ENCODE measurements around the gene VTI1A. TPM values are rescaled to one million over a fixed set of nuclear protein-coding genes. Genes with fewer than 3 reads are reported as not detected.

The VTI1A gene
- total and polyA plus RNA-seq, 2 of the 8 experiments (the other 6 are each of a cell fraction or from before 2014, with no cell fraction given) = 6.0 to 20.0 TPM

DNA sequence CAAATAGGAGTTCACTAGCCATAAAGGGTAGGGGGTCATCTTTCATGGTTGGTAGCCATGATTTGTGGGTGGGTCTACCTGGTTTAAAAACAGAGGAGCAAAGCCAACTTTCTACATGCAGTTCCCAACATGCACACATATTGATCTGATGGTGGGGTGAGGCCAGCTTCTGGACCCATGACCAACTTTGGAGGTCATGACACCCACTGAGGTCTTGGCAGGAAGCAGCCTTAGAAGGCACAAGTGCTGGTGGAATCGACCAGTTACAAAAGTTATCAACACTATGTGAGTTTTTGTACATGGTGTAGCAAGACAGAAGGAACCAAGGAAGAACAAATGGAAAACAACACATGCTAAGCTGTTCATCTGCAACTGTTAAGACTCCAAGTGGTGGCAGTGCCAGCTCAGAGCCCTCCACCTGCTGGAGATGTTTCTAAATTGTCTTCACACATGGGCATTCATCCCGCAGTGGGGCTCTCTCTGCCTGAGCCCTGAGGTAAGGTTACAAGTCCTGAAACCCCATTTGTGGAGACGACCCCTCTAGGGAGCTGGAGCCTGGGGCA, 401.9 kb downstream of the VTI1A start:
- TF ChIP-seq SUZ12 (IDR thresholded peaks at IDR 0.05; ENCODE audit: low read length) (no peak), RAD21 (IDR thresholded peaks at IDR 0.05 in 1 of 2, conservative IDR thresholded peaks at IDR 0.05 in 1 of 2; ENCODE audit: low read depth in 2 of 2, low read length in 2 of 2) (0 out of 4 replicates have a peak, but pooled peaks of 1 of the 2 experiments have one; percentile 3), EZH2 (IDR thresholded peaks at IDR 0.05; ENCODE audit: low read depth, low read length, severe bottlenecking) (no peak), TCF12 (IDR thresholded peaks at IDR 0.05; ENCODE audit: low read depth, low read length) (no peak), SP1 (IDR thresholded peaks at IDR 0.05; ENCODE audit: low read depth, low read length) (no peak), RXRA (IDR thresholded peaks at IDR 0.05; ENCODE audit: insufficient read depth, low read depth, low read length) (no peak), POU5F1 (IDR thresholded peaks at IDR 0.05; ENCODE audit: low read depth, low read length) (no peak)
- Histone ChIP-seq H3K4me1 (replicated peaks in 1 of 4; ENCODE audit: control insufficient read depth in 3 of 4, insufficient read depth in 4 of 4, low read length in 3 of 4) (no peaks in the 10 kb centered on the region), H3K9me3 (ENCODE audit: insufficient read depth in 2 of 2, low read depth in 1 of 2, low read length in 1 of 2) (peaks cover 18 to 20% of the 10 kb centered on the region in 2 experiments; a peak in 3 of 4 replicates), H2AFZ (ENCODE audit: low read length) (no peak overlapping the region), H3K23ac (ENCODE audit: insufficient read length) (no peak overlapping the region), H2BK120ac (replicated peaks; ENCODE audit: low read depth, low read length) (no peak overlapping the region), H3K4me3 (ENCODE audit: extremely low read depth in 1 of 4, insufficient read depth in 2 of 4, low read depth in 3 of 4, low read length in 4 of 4) (no peak overlapping the region), H2BK15ac (ENCODE audit: low read length) (no peak overlapping the region), H3K27me3 (replicated peaks in 1 of 4; ENCODE audit: control insufficient read depth in 3 of 4, extremely low read depth in 1 of 4, insufficient read depth in 3 of 4, low read length in 3 of 4) (no peaks in the 10 kb centered on the region; a peak in 1 of 7 replicates), H2BK12ac (ENCODE audit: low read depth, low read length) (no peak overlapping the region), H4K8ac (ENCODE audit: extremely low read depth, insufficient read depth, low read length) (no peak overlapping the region), H2BK5ac (ENCODE audit: low read depth, low read length) (no peak overlapping the region), H3K79me1 (ENCODE audit: low read depth, low read length) (no peaks in the 10 kb centered on the region), H3K4me2 (ENCODE audit: insufficient read depth in 1 of 2, low read depth in 2 of 2, low read length in 2 of 2) (no peak overlapping the region), H3K56ac (replicated peaks; ENCODE audit: insufficient read length, low read depth, low read length) (no peak overlapping the region), H3K27ac (ENCODE audit: low read depth, low read length) (no peak overlapping the region), H3K18ac (ENCODE audit: extremely low read depth, low read length) (no peak overlapping the region), H3K36me3 (ENCODE audit: control insufficient read depth in 2 of 4, insufficient read depth in 4 of 4, low read length in 3 of 4) (peaks cover 0 to 8% (median 0%) of the 10 kb centered on the region in 4 experiments; a peak in 1 of 8 replicates), H4K5ac (ENCODE audit: insufficient read length, low read depth, low read length) (no peak overlapping the region), H2AK5ac (ENCODE audit: low read depth, low read length) (no peak overlapping the region), H4K91ac (replicated peaks; ENCODE audit: insufficient read length, low read length) (no peak overlapping the region), H3K79me2 (ENCODE audit: control insufficient read depth in 1 of 2, insufficient read depth in 2 of 2, low read length in 2 of 2) (no peaks in the 10 kb centered on the region), H3K23me2 (ENCODE audit: low read depth, low read length) (no peaks in the 10 kb centered on the region), H3K14ac (ENCODE audit: insufficient read length) (no peak overlapping the region), H2BK20ac (ENCODE audit: low read length) (no peak overlapping the region), H3K4ac (replicated peaks; ENCODE audit: insufficient read length, low read depth, low read length) (no peak overlapping the region), H3K9ac (replicated peaks in 1 of 4; ENCODE audit: extremely low read depth in 1 of 4, low read depth in 3 of 4, low read length in 3 of 4) (no peak overlapping the region), H4K20me1 (replicated peaks in 1 of 2; ENCODE audit: control insufficient read depth in 1 of 2, insufficient read depth in 2 of 2, low read length in 2 of 2) (no peaks in the 10 kb centered on the region)
- FAIRE-seq (no peak), DNase-seq (ENCODE audit: low read depth in 1 of 2, low spot score in 2 of 2) (no peak)
- POLR2A ChIA-PET (ENCODE audit: partially characterized antibody) = no interaction called here
- WGBS, 2 experiments (ENCODE audit: extremely low coverage in 1 of 2, insufficient coverage in 1 of 2, insufficient read length in 1 of 2, insufficient replicate concordance in 2 of 2, low coverage in 1 of 2, low lambda C conversion rate in 2 of 2, missing lambda C conversion rate in 1 of 2) = 91% methylated on average over 3 of the region's 3 CpGs; no CpG with 5 or more reads in 1 of the 2 experiments
- CTCF ChIA-PET (ENCODE audit: partially characterized antibody) = no interaction called here
